GM18909 (cell line): Measurements from ENCODE around the gene GAREM1.

Experiments used
- ATAC-seq: cut with Tn5 transposase; IDR thresholded peaks from one replicate; pipeline ENCODE4 v1.9.1; 2021; ENCODE audit warnings: mild to moderate bottlenecking; ENCODE audit not compliant: unreplicated experiment, poor library complexity

The GAREM1 gene

GRCh38 chr18:32429402-32429801, 41.3 kb downstream of the GAREM1 start:
- ATAC-seq, result no peak

- ATAC-seq, result no peak
These were observed 43.4 kb downstream of the GAREM1 start for GRCh38 chr18:32427084-32427900.

DNA sequence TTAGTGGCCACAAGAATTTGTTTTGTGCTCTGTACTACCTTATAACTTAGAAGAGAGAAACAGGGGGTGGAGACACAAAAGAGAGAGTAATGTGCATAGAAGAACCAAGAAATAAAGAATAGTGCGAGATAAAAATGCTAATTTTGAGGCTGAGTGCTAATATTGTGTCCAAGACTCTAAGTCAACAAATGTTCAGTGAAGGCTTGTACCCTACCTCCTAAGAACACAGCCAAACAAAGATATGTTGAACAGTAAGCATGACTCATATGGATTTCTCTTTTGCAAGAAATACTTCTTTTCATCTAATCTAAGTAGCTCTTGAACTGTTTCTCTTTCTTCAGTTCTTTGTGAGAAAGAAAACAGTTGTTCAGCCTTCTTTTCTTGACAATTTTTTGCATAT, 45.2 kb downstream of the GAREM1 start:
- no peak for ATAC-seq

DNA sequence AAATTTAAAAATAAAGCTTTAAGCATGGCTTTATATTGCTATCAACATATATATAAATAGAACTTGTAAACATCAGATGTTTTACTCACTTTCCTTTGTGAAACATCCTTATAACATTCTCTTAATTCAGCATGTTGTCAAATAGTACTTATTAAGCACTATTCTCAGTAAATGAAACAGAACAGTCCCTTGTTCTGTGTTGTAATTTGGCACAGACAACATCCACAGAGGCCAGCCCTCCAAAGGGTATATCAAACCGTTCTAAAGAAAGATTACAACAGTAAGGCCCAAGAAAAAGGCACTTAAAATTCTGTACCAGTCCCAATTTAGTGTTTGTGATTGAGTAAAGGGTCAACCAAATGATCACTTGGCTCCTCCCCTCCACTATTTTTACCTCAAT, 46.0 kb downstream of the GAREM1 start:
- ATAC-seq, result no peak

- ATAC-seq, result no peak
These were observed 47.5 kb downstream of the GAREM1 start for GRCh38 chr18:32422978-32423740.

DNA sequence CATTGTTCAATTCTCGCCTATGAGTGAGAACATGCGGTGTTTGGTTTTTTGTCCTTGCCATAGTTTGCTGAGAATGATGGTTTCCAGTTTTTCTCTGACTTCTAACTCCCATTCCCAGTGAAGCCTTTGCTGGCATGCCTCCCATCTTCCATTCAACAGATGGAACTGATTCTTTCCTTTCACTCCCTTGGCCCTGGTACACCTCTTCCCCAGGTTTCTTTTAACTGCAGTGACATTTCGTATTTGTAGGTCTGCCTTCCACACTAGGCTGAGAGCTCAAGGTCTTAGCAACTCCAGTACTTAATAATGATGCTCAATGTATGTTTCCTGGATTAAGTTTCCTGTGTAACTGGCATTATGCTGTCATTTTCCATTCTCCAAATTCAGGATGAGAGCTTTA, 48.5 kb downstream of the GAREM1 start:
- no peak for ATAC-seq

DNA sequence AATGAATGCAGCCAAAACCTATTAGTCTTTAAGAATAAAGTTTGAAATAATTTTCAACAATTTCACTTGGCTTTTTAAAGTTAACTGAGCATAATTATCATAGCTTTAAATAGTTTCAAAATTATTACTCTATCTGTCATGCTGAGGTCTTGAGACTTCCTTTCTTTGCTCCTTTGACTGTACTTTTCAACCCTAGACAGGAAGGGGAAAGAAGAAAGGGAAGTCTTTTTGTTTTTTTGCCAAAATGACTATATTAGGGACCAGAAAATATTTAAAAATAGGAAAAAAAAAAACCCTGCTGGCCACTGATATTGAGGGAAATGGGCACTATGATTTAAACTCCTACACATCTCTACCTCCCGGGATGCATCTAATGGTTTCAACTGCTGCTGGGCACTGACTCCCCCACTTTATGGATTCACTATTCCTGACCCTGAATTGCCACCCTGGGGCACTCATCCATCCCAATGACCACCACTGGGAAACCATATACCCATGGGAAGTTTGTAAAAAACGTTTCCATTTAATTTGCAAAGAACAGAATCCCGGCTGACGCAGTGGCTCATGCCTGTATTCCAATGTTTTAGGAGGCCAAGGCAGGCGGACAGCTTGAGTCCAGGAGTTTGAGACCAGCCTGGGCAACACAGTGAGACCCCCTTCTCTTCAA, 50.5 kb downstream of the GAREM1 start:
- no peak for ATAC-seq

GRCh38 chr18:32418148-32418547, 52.5 kb downstream of the GAREM1 start:
- no peak for ATAC-seq

- ATAC-seq, result no peak
These were observed 65.1 kb downstream of the GAREM1 start for GRCh38 chr18:32405588-32405987.

GRCh38 chr18:32401621-32402020, 69.1 kb downstream of the GAREM1 start:
- no peak for ATAC-seq

DNA sequence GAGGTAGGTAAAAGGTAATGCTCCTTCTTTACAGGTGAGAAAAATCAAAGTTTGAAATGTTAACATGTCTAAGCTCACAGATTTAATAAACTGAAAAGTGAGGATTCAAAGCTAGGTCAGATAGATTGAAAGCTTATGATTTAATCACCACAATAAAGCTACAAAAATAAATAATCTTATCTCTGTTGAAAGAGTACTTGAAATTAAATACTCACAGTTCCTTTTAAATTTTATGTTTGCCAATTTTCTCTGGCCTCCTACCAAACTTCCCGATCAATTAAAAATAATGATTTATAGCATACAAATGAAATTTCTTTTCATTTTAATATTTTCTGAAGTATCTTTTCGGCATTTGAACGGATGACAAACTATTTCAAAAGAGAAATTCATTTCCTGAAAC, 77.3 kb downstream of the GAREM1 start:
- ATAC-seq, result no peak

GRCh38 chr18:32391126-32391525, 79.6 kb downstream of the GAREM1 start:
- ATAC-seq, result no peak

- ATAC-seq, result no peak
These were observed 80.8 kb downstream of the GAREM1 start for GRCh38 chr18:32389858-32390257.

DNA sequence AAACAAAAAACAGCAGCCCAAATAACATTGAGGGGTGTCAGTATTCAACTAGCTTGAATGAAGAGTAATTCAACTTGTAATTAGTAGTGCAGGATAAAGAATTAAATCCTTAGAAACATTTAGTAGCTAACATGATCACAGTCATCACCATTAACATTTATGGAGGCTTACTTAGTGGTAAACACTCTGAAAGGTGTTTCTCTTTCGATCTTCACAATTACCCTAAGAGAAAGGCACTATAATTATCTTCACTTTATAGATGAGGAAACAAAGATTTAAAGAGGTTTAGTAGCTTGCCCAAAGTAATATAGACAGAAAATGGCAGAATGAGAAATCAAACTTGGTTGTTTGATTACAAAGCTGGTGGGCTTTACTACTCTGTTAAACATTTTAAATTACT, 81.5 kb downstream of the GAREM1 start:
- no peak for ATAC-seq

GRCh38 chr18:32386471-32386870, 84.2 kb downstream of the GAREM1 start:
- ATAC-seq, result no peak

DNA sequence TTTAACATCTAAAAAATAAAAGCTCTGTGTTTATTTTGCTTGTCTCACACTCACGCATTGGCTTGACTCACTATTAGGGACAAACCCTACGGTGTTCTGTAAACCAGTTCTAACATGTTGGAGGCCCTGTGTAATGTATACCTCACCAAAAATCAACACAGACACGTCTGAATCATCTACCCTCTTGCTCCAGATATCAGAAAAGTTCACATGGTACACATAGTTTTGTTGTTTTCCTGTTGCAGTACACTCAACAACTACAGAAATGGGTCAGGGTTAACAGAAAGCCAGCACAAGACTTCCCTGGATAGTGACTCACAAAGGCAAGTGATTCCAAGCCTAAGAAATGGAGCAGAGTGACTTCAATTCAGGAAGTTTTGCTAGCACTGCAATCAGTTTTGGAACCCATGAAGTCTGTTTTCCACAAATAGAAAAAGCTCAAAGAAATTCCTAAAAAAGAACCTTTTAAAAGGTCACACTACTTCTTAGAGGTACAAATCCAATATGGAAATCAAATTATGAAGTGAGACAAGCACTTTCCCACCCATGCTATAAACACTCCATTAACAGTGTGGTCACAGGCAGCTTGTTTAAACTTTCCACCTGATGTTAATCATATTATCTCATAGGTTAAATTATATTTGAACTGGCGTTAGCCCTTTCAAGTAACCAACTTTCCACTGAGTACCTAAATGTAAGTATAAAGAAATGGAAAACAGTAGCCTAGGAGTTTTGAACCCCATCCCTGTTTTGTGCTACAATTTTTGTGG, 87.4 kb downstream of the GAREM1 start:
- ATAC-seq, result no peak

DNA sequence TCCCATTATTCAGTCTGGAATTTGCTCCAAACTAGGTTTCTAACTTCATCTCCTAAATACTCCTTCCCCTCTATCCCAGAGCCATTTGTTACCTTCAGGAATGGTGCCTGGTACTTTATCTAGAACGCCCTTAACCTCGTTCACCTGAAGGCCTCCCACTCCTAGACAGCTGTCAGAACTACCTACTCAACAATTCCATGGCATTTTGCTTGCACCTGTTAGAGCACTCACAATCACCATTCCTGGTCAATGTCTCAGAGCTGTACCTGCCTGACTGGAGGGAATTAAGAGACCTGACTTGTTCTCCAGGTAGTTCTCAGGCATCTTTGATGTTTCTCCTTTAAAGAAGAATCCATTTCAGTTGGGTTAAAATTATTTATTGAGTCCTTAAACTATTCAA, 88.9 kb downstream of the GAREM1 start:
- ATAC-seq, result no peak

DNA sequence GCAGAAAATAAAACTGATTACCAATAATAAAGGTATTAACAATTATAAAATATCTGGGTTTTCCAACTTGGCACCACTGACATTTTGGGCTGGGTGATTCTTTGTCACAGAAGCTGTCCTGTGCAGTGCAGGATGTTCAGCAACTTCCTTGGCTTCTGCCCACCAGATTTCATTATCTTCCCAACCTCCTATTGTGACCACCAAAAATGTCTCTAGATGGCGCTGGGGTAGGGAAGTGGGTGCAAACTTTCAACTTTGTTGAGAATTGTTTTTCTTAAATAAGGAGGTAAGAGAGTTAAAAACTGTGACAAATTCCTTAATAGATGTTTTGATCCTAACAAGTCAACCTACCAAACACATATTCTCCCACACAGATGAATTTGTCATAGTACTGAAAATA, 90.1 kb downstream of the GAREM1 start:
- no peak for ATAC-seq

DNA sequence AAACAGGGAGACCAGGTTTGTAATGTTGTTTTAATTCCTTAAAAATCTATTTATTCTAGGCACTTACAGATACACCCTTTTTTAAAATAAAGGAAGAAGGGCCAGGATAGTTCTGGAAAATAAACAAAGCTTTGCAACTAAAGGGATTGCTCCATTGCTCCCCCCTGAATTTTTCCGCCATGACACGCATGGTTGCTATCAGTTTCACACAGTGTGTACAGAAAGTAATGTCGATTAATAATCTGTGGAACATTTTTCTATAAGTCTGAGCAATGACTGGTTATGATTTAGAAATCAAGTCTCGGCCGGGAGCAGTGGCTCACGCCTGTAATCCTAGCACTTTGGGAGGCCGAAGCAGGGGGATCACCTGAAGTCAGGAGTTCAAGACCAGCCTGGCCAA, 90.8 kb downstream of the GAREM1 start:
- no peak for ATAC-seq

DNA sequence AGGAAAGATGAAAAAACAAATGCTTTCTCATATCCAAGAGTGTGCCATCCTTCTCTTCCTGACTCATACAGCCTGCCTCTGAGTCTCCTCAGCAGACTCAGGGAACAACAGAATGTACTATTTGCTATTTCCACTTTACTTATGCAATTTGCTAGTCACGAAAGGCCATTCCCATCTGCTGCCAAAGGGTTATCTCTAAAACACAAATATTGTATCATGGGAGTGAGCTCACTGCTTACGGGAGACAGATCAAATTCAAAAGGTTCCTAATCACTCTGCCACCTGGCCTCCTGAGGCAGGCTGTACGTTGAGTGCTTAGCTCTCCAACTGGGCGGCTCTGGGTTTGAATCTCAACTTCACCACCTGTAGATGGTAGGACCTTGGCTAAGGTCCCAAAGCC, 92.0 kb downstream of the GAREM1 start:
- no peak for ATAC-seq

DNA sequence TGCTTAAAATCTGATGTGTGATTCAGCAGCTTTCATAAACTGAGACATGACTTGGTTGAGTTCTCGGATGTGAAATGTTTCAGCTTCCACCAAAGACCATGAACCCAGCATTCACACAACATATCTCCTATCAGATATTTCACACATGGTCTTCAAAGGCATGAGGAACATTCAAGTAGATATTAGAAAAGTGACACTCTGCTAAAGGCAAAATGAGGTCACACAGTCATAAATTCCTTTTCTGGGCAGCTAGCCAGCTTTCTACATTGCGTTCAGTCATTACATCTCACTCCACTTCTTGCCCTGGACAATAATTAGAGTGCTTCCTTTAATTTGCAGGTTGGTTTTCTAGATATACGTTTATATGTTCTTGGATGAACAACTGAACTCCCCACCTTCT, 96.7 kb downstream of the GAREM1 start:
- no peak for ATAC-seq
